HG03196 (cell line): ENCODE data around the gene TRPM3.

Experiments
- ATAC-seq: cut with Tn5 transposase; IDR thresholded peaks from one replicate; pipeline ENCODE4 v1.9.1; 2021; ENCODE audit not compliant: unreplicated experiment

TRPM3 gene

GRCh38 chr9:70594386-70594944, 527.0 kb downstream of the TRPM3 start:
- ATAC-seq, result no peak

- no peak for ATAC-seq
Observed at GRCh38 chr9:70593241-70593640, 528.2 kb downstream of the TRPM3 start.

GRCh38 chr9:70590315-70590677, 531.1 kb downstream of the TRPM3 start:
- ATAC-seq, result no peak

GRCh38 chr9:70589571-70590314, 531.7 kb downstream of the TRPM3 start:
- no peak for ATAC-seq

- no peak for ATAC-seq
Observed at GRCh38 chr9:70588999-70589398, 532.4 kb downstream of the TRPM3 start.

- no peak for ATAC-seq
Observed at GRCh38 chr9:70588381-70588780, 533.0 kb downstream of the TRPM3 start.

- ATAC-seq, result no peak
Observed at GRCh38 chr9:70587201-70587600, 534.2 kb downstream of the TRPM3 start.

GRCh38 chr9:70586476-70586875, 534.9 kb downstream of the TRPM3 start:
- no peak for ATAC-seq

- ATAC-seq, result no peak
Observed at GRCh38 chr9:70581955-70582350, 539.5 kb downstream of the TRPM3 start.

- no peak for ATAC-seq
Observed at GRCh38 chr9:70581214-70581954, 540.0 kb downstream of the TRPM3 start.

- no peak for ATAC-seq
Observed at GRCh38 chr9:70580606-70581195, 540.7 kb downstream of the TRPM3 start.

GRCh38 chr9:70579686-70580085, 541.7 kb downstream of the TRPM3 start:
- no peak for ATAC-seq

GRCh38 chr9:70578720-70579119, 542.7 kb downstream of the TRPM3 start:
- no peak for ATAC-seq

GRCh38 chr9:70577671-70578070, 543.8 kb downstream of the TRPM3 start:
- ATAC-seq, result no peak

GRCh38 chr9:70576116-70576515, 545.3 kb downstream of the TRPM3 start:
- no peak for ATAC-seq

- ATAC-seq, result no peak
Observed at GRCh38 chr9:70574151-70574837, 547.1 kb downstream of the TRPM3 start.

GRCh38 chr9:70573308-70573707, 548.1 kb downstream of the TRPM3 start:
- no peak for ATAC-seq

- no peak for ATAC-seq
Observed at GRCh38 chr9:70571258-70571657, 550.2 kb downstream of the TRPM3 start.

- no peak for ATAC-seq
Observed at GRCh38 chr9:70569791-70570190, 551.6 kb downstream of the TRPM3 start.

- no peak for ATAC-seq
Observed at GRCh38 chr9:70569070-70569772, 552.2 kb downstream of the TRPM3 start.

GRCh38 chr9:70567511-70567910, 553.9 kb downstream of the TRPM3 start:
- no peak for ATAC-seq
